ENCODE results near the gene CXCL12. TPM values are rescaled to one million over a fixed set of nuclear protein-coding genes. Genes with fewer than 3 reads are reported as not detected.

CXCL12 gene
- total RNA-seq, 1 experiment from 2014 or later = 0.82 TPM

DNA sequence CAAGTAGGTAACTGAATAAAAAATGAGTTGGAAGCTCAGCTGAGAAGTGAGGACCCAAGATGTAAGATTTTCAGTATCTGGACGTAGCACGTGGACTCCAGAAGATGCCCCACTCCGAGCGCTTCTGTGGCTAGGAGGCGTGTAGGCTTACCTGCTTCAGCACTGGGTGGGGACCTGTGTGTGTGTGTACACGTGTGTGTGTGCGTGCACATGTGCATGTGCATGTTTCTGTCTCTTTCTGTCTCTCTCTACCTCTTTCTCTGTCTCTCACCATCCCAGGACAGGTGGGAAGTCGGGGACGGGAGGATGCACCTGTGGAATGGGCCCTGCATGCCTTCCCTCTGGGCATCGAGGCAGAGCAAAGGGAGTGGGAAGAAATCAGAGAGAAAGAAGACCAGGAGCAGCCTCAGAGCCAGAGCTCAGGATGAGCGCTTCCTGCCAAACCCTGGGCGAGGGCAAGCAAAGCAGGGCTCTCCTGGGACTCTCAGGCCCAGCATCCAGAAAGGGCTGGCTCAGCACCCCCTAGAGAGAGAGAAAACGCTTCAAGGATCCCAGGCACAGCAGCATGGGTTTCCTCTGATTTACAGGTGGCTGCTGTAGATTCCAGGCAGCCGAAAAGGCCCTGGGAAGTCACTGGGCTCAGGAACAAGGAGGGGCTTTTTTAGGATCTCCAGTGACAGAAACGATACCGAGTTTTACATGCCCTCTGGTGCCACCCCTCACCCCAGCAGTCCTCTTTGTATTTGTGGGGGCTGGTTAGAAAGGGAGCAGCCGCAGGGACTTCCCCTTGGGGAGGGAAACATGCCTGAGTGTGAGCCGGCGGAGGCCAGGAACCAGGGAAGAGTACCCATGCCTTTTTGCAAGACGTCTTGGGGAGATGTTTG lies 28.5 kb downstream of the CXCL12 start:
- ATAC-seq (no peak), DNase-seq (ENCODE audit: low read depth, low spot score) (no peak)
- Histone ChIP-seq H3K27ac (ENCODE audit: low read length) (no peak overlapping the region), H3K9me3 (ENCODE audit: control insufficient read depth, insufficient read depth, low read depth, low read length) (no peaks in the 10 kb centered on the region), H3K27me3 (ENCODE audit: control insufficient read depth, insufficient read depth, low read length) (peaks cover 10% of the 10 kb centered on the region), H3K36me3 (ENCODE audit: control insufficient read depth, insufficient read depth, low read length) (no peaks in the 10 kb centered on the region), H3K4me3 (ENCODE audit: low read depth in 2 of 2, low read length in 2 of 2) (no peak overlapping the region), H3K4me1 (ENCODE audit: control insufficient read depth, insufficient read depth, low read length) (no peaks in the 10 kb centered on the region)
- intact Hi-C loops (cut with micrococcal nuclease; ENCODE audit: unreplicated experiment) (no loop called here), in situ Hi-C loops (cut with HindIII; ENCODE audit: low pct_unique_long_range_greater_than_20kb, low sequenced_read_pairs) (no loop called here)
- TF ChIP-seq TCF7L2 (IDR thresholded peaks at IDR 0.05; ENCODE audit: low read depth, low read length) (no peak), POLR2AphosphoS5 (IDR thresholded peaks at IDR 0.05; ENCODE audit: low read depth, low read length) (no peak), SIN3A (IDR thresholded peaks at IDR 0.05; ENCODE audit: borderline replicate concordance, insufficient read depth, low read depth, low read length) (no peak)
- TF ChIP-seq, protein P1, sequence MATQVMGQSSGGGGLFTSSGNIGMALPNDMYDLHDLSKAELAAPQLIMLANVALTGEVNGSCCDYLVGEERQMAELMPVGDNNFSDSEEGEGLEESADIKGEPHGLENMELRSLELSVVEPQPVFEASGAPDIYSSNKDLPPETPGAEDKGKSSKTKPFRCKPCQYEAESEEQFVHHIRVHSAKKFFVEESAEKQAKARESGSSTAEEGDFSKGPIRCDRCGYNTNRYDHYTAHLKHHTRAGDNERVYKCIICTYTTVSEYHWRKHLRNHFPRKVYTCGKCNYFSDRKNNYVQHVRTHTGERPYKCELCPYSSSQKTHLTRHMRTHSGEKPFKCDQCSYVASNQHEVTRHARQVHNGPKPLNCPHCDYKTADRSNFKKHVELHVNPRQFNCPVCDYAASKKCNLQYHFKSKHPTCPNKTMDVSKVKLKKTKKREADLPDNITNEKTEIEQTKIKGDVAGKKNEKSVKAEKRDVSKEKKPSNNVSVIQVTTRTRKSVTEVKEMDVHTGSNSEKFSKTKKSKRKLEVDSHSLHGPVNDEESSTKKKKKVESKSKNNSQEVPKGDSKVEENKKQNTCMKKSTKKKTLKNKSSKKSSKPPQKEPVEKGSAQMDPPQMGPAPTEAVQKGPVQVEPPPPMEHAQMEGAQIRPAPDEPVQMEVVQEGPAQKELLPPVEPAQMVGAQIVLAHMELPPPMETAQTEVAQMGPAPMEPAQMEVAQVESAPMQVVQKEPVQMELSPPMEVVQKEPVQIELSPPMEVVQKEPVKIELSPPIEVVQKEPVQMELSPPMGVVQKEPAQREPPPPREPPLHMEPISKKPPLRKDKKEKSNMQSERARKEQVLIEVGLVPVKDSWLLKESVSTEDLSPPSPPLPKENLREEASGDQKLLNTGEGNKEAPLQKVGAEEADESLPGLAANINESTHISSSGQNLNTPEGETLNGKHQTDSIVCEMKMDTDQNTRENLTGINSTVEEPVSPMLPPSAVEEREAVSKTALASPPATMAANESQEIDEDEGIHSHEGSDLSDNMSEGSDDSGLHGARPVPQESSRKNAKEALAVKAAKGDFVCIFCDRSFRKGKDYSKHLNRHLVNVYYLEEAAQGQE (IDR thresholded peaks at IDR 0.05; ENCODE audit: insufficient read depth in 1 of 2, low read depth in 2 of 2, low read length in 1 of 2) = no peak
- TF ChIP-seq, protein P2, sequence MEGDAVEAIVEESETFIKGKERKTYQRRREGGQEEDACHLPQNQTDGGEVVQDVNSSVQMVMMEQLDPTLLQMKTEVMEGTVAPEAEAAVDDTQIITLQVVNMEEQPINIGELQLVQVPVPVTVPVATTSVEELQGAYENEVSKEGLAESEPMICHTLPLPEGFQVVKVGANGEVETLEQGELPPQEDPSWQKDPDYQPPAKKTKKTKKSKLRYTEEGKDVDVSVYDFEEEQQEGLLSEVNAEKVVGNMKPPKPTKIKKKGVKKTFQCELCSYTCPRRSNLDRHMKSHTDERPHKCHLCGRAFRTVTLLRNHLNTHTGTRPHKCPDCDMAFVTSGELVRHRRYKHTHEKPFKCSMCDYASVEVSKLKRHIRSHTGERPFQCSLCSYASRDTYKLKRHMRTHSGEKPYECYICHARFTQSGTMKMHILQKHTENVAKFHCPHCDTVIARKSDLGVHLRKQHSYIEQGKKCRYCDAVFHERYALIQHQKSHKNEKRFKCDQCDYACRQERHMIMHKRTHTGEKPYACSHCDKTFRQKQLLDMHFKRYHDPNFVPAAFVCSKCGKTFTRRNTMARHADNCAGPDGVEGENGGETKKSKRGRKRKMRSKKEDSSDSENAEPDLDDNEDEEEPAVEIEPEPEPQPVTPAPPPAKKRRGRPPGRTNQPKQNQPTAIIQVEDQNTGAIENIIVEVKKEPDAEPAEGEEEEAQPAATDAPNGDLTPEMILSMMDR (IDR thresholded peaks at IDR 0.05) = no peak
- ChIA-PET POLR2A (no interaction called here), CTCF (interaction anchor here (0.7 kb wide), 1 partner anchor 500 kb away, joined by 4 read pairs; no protein-coding TSS in a partner anchor)
- no TSS peak for BruUV-seq (replicated peaks)

DNA sequence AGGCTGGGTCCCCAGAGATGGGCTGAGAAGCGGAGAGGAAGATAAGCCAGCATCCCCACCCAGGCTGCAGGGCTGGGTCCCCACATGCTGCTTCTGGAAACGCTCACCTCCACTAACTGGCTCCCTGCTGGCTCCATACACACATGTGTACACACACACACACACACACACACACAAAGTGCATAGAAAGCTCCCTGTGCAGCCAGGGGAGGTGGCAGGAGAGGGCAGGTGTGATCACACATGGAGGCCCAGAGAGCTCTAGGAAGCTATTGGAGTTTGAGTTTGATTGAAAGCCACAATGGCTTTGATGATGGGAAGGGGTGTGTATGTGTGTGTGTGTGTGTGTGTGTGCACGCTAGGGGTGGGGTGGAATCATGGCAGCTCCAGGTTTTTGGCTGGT lies 29.3 kb downstream of the CXCL12 start:
- ATAC-seq = no peak
- CTCF ChIA-PET = interaction anchor here (0.7 kb wide), 1 partner anchor 499 kb away, joined by 4 read pairs; no protein-coding TSS in a partner anchor
- Histone ChIP-seq H3K9me3 (ENCODE audit: control insufficient read depth, insufficient read depth, low read depth, low read length) (no peaks in the 10 kb centered on the region), H3K27ac (ENCODE audit: low read length) (no peak overlapping the region), H3K36me3 (ENCODE audit: control insufficient read depth, insufficient read depth, low read length) (no peaks in the 10 kb centered on the region), H3K4me1 (ENCODE audit: control insufficient read depth, insufficient read depth, low read length) (no peaks in the 10 kb centered on the region), H3K4me3 (ENCODE audit: low read depth in 2 of 2, low read length in 2 of 2) (no peak overlapping the region), H3K27me3 (ENCODE audit: control insufficient read depth, insufficient read depth, low read length) (peaks cover 10% of the 10 kb centered on the region)
- TF ChIP-seq, protein P1 (IDR thresholded peaks at IDR 0.05; ENCODE audit: insufficient read depth in 1 of 2, low read depth in 2 of 2, low read length in 1 of 2) = no peak
- TF ChIP-seq TCF7L2 (IDR thresholded peaks at IDR 0.05; ENCODE audit: low read depth, low read length) (no peak), SIN3A (IDR thresholded peaks at IDR 0.05; ENCODE audit: borderline replicate concordance, insufficient read depth, low read depth, low read length) (no peak), POLR2AphosphoS5 (IDR thresholded peaks at IDR 0.05; ENCODE audit: low read depth, low read length) (no peak)
- TF ChIP-seq, protein P2 (IDR thresholded peaks at IDR 0.05) = no peak
- DNase-seq (ENCODE audit: low read depth, low spot score) = no peak
- POLR2A ChIA-PET = no interaction called here
- in situ Hi-C loops (cut with HindIII; ENCODE audit: low pct_unique_long_range_greater_than_20kb, low sequenced_read_pairs) = no loop called here
- no TSS peak for BruUV-seq (replicated peaks)
- intact Hi-C loops (cut with micrococcal nuclease; ENCODE audit: unreplicated experiment) = no loop called here
